Transverse colon (tissue), 4 donors: Measurements from ENCODE around the gene PIGX.

Experiments
- CTCF ChIP-seq, 5 experiments: fragments of 200-600 bp in 3 of 5; fragments of 450-650 bp in 2 of 5; sonication (generic) in 3 of 5; IDR thresholded peaks; 1 replicate in 2 of 5; 2 replicates in 3 of 5; pipeline ENCODE4 v1.5.1; 2016 to 2017; ENCODE audit warnings: antibody characterized with exemption in 5 of 5, inconsistent platforms in 3 of 5, mild to moderate bottlenecking in 2 of 5, moderate library complexity in 1 of 5
- EP300 ChIP-seq: sonication (generic); formaldehyde crosslinking; IDR thresholded peaks from one replicate; pipeline ENCODE4 v1.6.1; 2017; ENCODE audit warnings: antibody characterized with exemption, low read depth
- POLR2A ChIP-seq: fragments of 450-650 bp; IDR thresholded peaks from one replicate; pipeline ENCODE4 v1.6.1; 2016; ENCODE audit warnings: antibody characterized with exemption, mild to moderate bottlenecking, moderate library complexity
- POLR2AphosphoS5 ChIP-seq, 3 donors: sonication (generic); formaldehyde crosslinking; IDR thresholded peaks; one replicate each; pipeline ENCODE4 v1.6.1; 2016; ENCODE audit warnings: antibody characterized with exemption in 3 of 3

DNA sequence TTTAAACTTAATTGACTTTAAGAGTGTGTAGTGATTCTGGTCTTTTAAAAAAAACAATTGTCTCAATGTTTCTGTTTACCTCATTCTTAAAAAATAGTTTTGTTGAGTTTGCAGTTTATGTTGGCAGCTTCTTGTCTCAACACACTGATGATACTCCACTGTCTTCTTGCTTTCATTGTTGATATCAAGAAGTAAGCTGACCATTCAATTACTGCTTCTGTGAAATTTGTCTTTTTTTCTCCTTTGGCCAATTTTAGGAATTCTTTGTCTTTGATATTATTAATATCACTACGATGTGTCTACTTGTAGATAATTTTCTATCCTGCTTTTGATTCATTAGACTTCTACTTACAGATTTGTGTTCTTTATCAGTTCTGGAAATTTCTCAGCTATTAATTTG, 58.9 kb downstream of the PIGX start:
- TF ChIP-seq CTCF (IDR thresholded peaks at IDR 0.05) (no peak), EP300 (no peak), POLR2A (no peak), POLR2AphosphoS5 (IDR thresholded peaks at IDR 0.05) (no peak)
